ENCODE data around the gene KIF6.

GRCh38 chr6:39599973-39600372 is 125.2 kb downstream of the KIF6 start:
- TF ChIP-seq CTCF (optimal IDR thresholded peaks at IDR 0.05 in 1 of 3, IDR thresholded peaks at IDR 0.05 in 1 of 3, conservative IDR thresholded peaks at IDR 0.05 in 1 of 3; ENCODE audit: extremely low read depth in 1 of 3, insufficient read depth in 2 of 3, low read length in 3 of 3), result no peak
- TF ChIP-seq EZH2 (IDR thresholded peaks at IDR 0.05; ENCODE audit: low read length), result no peak
